Suprapubic skin (tissue), 4 donors: Measurements from ENCODE around the gene HMCES.

Experiments
- EP300 ChIP-seq: sonication (generic); formaldehyde crosslinking; IDR thresholded peaks from one replicate; pipeline ENCODE4 v1.6.1; 2017; ENCODE audit warnings: antibody characterized with exemption
- POLR2A ChIP-seq, 2 donors: fragments of 450-650 bp; IDR thresholded peaks; one replicate each; pipeline ENCODE4 v1.6.1; 2017; ENCODE audit warnings: antibody characterized with exemption in 2 of 2, mild to moderate bottlenecking in 2 of 2, moderate library complexity in 2 of 2
- POLR2AphosphoS5 ChIP-seq, 3 donors: sonication (generic); formaldehyde crosslinking; IDR thresholded peaks; one replicate each; pipeline ENCODE4 v1.6.1; 2017; ENCODE audit warnings: antibody characterized with exemption in 3 of 3
- TF ChIP-seq, protein P1 (sequence below), 2 donors: fragments of 200-600 bp in 1 of 2; fragments of 450-650 bp in 1 of 2; sonication (generic) in 1 of 2; IDR thresholded peaks; one replicate each; pipeline ENCODE4 v1.5.1; 2016 to 2019; ENCODE audit warnings: antibody characterized with exemption in 2 of 2, mild to moderate bottlenecking in 1 of 2, moderate library complexity in 1 of 2

DNA sequence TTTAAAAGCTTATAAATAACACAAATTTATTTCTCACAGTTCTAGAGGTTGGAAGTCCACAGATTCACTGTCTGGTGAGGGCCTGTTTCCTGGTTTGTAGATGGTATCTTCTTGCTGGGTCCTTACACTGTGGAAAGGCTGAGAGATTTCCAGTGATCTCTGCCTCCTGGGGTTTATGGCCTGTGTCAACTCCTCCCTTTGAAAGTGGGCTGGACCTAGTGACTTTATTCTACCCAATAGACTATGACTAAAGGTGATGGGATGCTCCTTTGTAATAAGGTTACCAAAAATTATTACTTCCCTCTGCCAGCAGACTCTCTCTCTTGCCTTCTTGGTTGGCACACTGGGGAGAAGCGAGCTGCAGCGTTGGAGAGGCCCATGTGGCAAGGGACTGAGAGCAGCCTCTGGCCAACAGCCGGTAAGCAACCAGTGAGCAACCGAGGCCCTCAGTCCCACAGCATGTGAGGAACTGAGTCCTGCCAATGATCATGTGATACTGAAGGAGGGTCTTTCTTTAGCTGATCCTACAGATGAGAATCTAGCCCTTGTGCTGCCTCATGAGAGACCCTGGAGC lies 43.2 kb upstream of the HMCES start:
- TF ChIP-seq POLR2A (IDR thresholded peaks at IDR 0.05): no peak
- TF ChIP-seq, protein P1, sequence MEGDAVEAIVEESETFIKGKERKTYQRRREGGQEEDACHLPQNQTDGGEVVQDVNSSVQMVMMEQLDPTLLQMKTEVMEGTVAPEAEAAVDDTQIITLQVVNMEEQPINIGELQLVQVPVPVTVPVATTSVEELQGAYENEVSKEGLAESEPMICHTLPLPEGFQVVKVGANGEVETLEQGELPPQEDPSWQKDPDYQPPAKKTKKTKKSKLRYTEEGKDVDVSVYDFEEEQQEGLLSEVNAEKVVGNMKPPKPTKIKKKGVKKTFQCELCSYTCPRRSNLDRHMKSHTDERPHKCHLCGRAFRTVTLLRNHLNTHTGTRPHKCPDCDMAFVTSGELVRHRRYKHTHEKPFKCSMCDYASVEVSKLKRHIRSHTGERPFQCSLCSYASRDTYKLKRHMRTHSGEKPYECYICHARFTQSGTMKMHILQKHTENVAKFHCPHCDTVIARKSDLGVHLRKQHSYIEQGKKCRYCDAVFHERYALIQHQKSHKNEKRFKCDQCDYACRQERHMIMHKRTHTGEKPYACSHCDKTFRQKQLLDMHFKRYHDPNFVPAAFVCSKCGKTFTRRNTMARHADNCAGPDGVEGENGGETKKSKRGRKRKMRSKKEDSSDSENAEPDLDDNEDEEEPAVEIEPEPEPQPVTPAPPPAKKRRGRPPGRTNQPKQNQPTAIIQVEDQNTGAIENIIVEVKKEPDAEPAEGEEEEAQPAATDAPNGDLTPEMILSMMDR (IDR thresholded peaks at IDR 0.05): no peak
- no peak for TF ChIP-seq POLR2AphosphoS5 (IDR thresholded peaks at IDR 0.05)
- TF ChIP-seq EP300: no peak
